ENCODE measurements around the gene SH3BGRL3. TPM values are rescaled to one million over a fixed set of nuclear protein-coding genes. Genes with fewer than 3 reads are reported as not detected.
A peak's percentile ranks its signal among the peaks of the same experiment; 100 is the strongest.

SH3BGRL3 gene
- total RNA-seq, 1 experiment from 2014 or later: 143 TPM

DNA sequence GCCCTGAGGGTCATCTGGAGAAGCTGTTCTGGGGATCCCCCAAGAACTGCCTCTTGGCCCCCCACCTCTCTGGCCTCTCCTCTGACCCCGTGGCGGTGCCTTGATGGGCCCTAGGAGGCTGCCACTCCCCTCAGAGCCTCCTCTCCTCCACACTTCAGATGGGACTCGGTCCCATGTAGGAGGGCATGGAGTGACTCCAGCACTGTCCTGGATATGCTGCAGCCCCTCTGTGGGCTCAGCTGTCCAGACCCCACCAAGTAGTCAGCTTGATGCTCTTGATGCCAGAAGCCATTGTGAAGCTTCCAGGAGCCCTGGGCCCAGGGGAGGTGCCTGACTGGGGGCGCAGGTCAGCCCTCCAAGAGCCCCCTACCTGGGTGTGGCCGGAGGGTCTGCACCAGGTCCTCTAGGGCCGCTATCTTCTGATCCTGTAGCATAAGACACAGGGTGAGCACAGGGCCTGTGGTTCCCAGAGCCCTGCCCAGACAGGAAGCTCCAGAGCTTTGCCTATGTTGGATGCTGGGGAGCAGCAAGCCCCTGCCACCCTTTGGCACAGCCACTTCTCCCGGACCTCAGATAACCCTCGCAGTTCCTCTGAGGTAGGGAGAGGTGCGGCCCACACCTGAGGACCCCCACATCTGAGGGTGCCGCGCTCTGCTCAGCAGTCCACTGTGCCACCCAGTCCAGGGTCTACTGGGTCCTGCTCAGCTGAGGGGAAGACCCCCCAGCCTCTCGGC is 17.3 kb downstream of the SH3BGRL3 start:
- Histone ChIP-seq H3K36me3 (ENCODE audit: insufficient read depth, low read length) (no peaks in the 10 kb centered on the region), H3K9me3 (ENCODE audit: low read length) (no peaks in the 10 kb centered on the region), H3K27me3 (ENCODE audit: low read length) (no peaks in the 10 kb centered on the region), H2AFZ (ENCODE audit: low read length) (no peak overlapping the region), H3K9me2 (replicated peaks; ENCODE audit: insufficient read depth, low read length) (no peaks in the 10 kb centered on the region), H3K4me2 (ENCODE audit: low read depth, low read length, poor library complexity, severe bottlenecking) (no peak overlapping the region), H3K4me3 (ENCODE audit: low read length) (no peak overlapping the region), H3K27ac (ENCODE audit: low read length) (no peak overlapping the region), H3K4me1 (ENCODE audit: low read length) (peaks cover 25% of the 10 kb centered on the region), H4K20me1 (ENCODE audit: insufficient read depth, low read depth, low read length) (no peaks in the 10 kb centered on the region), H3K9ac (ENCODE audit: low read length) (no peak overlapping the region), H3K79me2 (ENCODE audit: low read length) (no peaks in the 10 kb centered on the region)
- DNase-seq: no peak

DNA sequence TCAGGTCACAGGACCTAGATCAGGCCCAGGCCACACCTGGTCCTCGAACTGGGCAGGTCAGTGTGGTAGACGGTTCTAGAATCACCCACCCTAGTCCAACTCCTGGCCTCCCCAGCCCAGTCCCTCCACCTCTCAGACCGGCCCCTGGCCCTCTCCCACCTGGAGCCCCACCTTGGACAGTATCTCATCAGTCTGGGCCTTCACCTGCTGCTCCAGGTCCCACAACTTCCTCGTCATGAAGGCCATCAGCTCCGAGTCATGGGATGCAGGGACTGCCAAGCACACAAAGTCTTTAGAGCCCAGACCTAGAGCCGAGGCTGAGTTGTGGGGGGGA is 17.9 kb downstream of the SH3BGRL3 start:
- Histone ChIP-seq H4K20me1 (ENCODE audit: insufficient read depth, low read depth, low read length) (no peaks in the 10 kb centered on the region), H3K4me1 (ENCODE audit: low read length) (peaks cover 20% of the 10 kb centered on the region), H3K4me2 (ENCODE audit: low read depth, low read length, poor library complexity, severe bottlenecking) (no peak overlapping the region), H3K9me3 (ENCODE audit: low read length) (no peaks in the 10 kb centered on the region), H3K27me3 (ENCODE audit: low read length) (no peaks in the 10 kb centered on the region), H3K79me2 (ENCODE audit: low read length) (peaks cover 1% of the 10 kb centered on the region; the same call in 1 of the 2 replicates), H2AFZ (ENCODE audit: low read length) (no peak overlapping the region), H3K36me3 (ENCODE audit: insufficient read depth, low read length) (no peaks in the 10 kb centered on the region), H3K9me2 (replicated peaks; ENCODE audit: insufficient read depth, low read length) (no peaks in the 10 kb centered on the region), H3K27ac (ENCODE audit: low read length) (no peak overlapping the region), H3K4me3 (ENCODE audit: low read length) (no peak overlapping the region), H3K9ac (ENCODE audit: low read length) (no peak overlapping the region)
- DNase-seq: no peak

DNA sequence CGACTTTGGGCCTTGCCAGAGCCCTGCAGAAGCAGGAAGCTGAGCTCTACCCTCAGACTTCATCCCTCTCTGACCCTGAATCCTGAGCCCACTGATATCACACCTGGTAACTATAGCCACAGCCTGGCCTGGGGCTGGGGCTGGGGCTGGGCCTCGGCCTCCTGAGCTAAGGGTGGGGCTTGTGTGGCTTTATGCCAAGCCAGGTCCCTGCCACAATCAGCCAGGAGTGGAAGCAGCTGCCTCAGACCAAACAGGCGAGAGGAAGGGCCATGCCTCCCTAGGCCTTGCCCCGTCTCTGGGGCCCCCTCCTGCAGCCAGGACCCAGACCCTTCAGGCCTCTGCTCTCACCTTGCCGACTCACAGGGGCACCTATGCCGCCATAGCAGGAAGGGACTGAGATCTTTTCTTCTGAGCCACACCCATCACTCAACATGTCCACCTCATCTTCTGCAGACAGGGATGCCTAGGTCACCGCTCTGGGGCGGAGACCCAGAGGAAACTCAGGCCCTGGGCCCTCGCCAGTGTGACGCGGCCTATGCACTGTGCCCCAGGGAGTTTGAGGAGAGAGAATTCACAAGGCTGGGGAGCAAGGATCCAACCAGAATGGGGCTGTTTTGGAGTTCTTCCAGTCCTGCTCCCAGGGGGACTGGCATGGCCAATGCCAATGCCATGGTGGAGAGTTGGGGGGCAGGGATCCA is 20.8 kb downstream of the SH3BGRL3 start:
- Histone ChIP-seq H2AFZ (ENCODE audit: low read length) (no peak overlapping the region), H3K27ac (ENCODE audit: low read length) (peak overlapping the region; percentile 69; the same call in 1 of the 2 replicates), H3K4me2 (ENCODE audit: low read depth, low read length, poor library complexity, severe bottlenecking) (no peak overlapping the region), H3K4me1 (ENCODE audit: low read length) (peaks cover 27% of the 10 kb centered on the region), H3K27me3 (ENCODE audit: low read length) (no peaks in the 10 kb centered on the region), H4K20me1 (ENCODE audit: insufficient read depth, low read depth, low read length) (no peaks in the 10 kb centered on the region), H3K9me3 (ENCODE audit: low read length) (no peaks in the 10 kb centered on the region), H3K9ac (ENCODE audit: low read length) (no peak overlapping the region), H3K9me2 (replicated peaks; ENCODE audit: insufficient read depth, low read length) (no peaks in the 10 kb centered on the region), H3K36me3 (ENCODE audit: insufficient read depth, low read length) (no peaks in the 10 kb centered on the region), H3K4me3 (ENCODE audit: low read length) (no peak overlapping the region), H3K79me2 (ENCODE audit: low read length) (peaks cover 24% of the 10 kb centered on the region)
- peak; percentile 39 for DNase-seq

DNA sequence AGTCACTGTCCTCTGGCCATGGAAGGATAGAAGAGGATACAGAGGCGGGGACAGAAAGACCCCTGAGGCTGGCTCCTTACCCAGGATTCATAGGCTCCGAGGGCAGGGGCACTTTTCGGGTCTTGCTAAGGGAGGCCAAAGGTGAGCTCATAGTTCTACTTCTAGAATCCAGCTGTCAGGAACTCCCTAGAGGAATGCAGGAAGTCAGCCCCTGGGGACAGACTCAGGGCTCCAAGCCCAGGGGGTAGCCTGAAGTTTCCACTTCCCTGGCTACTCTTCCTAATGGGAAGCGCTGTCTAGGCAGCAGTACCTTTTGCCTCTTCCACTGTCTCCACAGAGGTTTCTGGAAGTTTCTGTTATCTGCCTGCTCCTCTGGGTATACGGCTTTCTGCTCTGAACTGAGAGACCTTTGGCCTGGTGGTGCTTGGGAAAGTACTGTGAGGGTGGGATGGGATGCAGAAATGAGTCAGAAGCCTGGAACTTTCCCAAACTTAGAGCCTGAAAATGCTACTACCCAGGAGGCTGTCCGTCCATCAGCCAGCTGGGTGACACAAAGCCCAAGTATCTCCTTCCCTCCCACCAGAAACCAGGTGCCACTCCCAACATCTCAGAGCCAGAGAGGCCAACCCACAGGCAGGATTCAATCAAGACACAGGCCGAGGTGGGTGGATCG is 23.0 kb downstream of the SH3BGRL3 start:
- H2AFZ ChIP-seq (ENCODE audit: low read length): no peak overlapping the region
- no peaks in the 10 kb centered on the region for H4K20me1 ChIP-seq (ENCODE audit: insufficient read depth, low read depth, low read length)
- DNase-seq: no peak
- H3K36me3 ChIP-seq (ENCODE audit: insufficient read depth, low read length): no peaks in the 10 kb centered on the region
- no peak overlapping the region for H3K27ac ChIP-seq (ENCODE audit: low read length)
- no peak overlapping the region for H3K4me2 ChIP-seq (ENCODE audit: low read depth, low read length, poor library complexity, severe bottlenecking)
- no peak overlapping the region for H3K4me3 ChIP-seq (ENCODE audit: low read length)
- peaks cover 41% of the 10 kb centered on the region for H3K4me1 ChIP-seq (ENCODE audit: low read length)
- H3K9me2 ChIP-seq (replicated peaks; ENCODE audit: insufficient read depth, low read length): no peaks in the 10 kb centered on the region
- H3K9ac ChIP-seq (ENCODE audit: low read length): no peak overlapping the region
- H3K9me3 ChIP-seq (ENCODE audit: low read length): no peaks in the 10 kb centered on the region
- no peaks in the 10 kb centered on the region for H3K27me3 ChIP-seq (ENCODE audit: low read length)
- H3K79me2 ChIP-seq (ENCODE audit: low read length): peaks cover 28% of the 10 kb centered on the region

DNA sequence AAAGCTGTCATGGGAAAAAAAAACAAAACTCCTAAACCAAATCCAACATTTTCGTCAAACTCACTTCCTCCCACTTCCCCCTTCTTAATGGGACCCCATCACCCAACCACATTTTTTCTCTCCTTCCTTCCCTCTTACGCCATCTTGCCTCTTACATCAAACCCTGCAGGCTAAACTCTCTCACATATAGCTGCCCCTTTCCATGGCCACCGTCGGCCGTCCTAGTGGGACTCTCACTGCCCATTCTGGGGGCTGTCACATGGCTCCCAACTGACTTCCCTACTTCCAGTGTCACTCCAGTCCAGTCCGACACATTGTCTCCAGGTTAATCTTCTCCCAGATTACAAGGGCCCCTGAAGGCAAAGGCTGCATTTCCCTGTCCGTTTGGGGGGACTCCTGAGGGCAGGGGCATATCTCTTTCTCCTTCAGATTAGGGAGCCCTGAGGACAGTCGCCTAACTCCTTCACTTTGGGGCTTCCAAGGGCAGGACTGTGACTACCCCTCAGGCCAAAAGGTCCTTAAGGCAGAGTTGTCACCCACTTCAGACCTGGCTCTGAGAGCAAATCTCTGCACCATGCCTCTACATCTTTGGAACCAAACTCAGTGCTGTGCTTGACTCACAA is 25.9 kb downstream of the SH3BGRL3 start:
- Histone ChIP-seq H3K9me2 (replicated peaks; ENCODE audit: insufficient read depth, low read length) (no peaks in the 10 kb centered on the region), H3K36me3 (ENCODE audit: insufficient read depth, low read length) (no peaks in the 10 kb centered on the region), H3K27ac (ENCODE audit: low read length) (peak overlapping the region; percentile 78), H3K4me3 (ENCODE audit: low read length) (peak overlapping the region; percentile 98), H3K27me3 (ENCODE audit: low read length) (no peaks in the 10 kb centered on the region), H3K9ac (ENCODE audit: low read length) (peak overlapping the region; percentile 89), H3K79me2 (ENCODE audit: low read length) (peaks cover 28% of the 10 kb centered on the region), H2AFZ (ENCODE audit: low read length) (0 out of 2 replicates have a peak overlapping the region, but pooled peaks have one; percentile 7), H4K20me1 (ENCODE audit: insufficient read depth, low read depth, low read length) (no peaks in the 10 kb centered on the region), H3K9me3 (ENCODE audit: low read length) (no peaks in the 10 kb centered on the region), H3K4me1 (ENCODE audit: low read length) (peaks cover 30% of the 10 kb centered on the region), H3K4me2 (ENCODE audit: low read depth, low read length, poor library complexity, severe bottlenecking) (peak overlapping the region; percentile 92)
- peak; percentile 82 for DNase-seq

DNA sequence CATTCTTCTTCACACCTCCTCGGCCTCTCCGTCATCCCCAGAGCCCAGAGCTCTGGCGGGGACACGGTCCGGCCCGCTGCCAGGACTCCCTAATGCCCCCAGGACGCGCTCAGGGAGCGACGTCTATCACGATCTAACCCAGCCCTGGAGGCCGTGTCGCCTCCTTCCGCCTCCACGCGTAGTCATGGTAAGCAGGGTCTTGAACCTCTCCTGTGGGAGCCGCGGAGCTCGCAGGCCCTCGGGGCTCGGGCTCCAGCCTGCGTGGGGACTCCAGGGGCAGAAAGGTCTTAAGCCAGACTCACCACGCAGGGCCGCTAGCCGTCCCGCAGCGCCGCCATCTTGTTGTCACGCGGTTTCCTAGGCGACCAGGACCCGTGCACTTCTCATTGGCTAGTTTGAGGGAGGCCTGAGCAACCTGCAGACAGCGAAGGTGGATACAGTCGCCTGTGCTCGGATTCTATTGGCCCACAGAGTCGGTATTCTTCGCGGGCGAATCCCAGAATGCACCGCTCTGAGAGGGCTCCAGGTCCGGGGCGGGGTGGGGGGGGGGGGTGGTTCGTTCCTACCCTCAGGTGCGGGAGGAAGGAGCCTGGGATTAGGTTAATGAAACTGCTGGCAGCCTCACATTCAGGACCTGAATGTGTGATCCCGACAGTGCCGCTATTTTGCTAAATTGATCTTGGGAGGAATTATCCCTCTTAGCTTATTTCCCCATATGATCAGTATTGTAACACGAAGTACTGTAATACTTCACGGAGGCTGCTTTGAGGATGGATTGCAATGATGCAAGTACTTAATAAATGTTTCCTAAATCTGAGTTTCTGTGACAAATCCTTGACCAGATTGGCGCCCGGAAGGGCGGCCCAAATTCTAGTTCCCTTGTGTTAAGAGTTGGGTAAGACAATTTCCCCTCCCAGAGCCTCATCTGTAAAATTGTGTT is 26.7 kb downstream of the SH3BGRL3 start, which contains the start of gene UBXN11:
UBXN11 (minus strand) TSS at position 347 of the 940 bp plus-strand sequence. CDS start 3,753 bp downstream, outside the sequence.
- peak within 1 kb of the TSS; percentile 98 for H3K4me3 ChIP-seq (ENCODE audit: low read length)
- H3K4me1 ChIP-seq (ENCODE audit: low read length): peaks cover 30% of the 10 kb centered on the region
- peak within 1 kb of the TSS; percentile 92 for H3K27ac ChIP-seq (ENCODE audit: low read length)
- peak within 1 kb of the TSS; percentile 89 for H3K9ac ChIP-seq (ENCODE audit: low read length)
- no peaks in the 10 kb centered on the region for H4K20me1 ChIP-seq (ENCODE audit: insufficient read depth, low read depth, low read length)
- H3K4me2 ChIP-seq (ENCODE audit: low read depth, low read length, poor library complexity, severe bottlenecking): peak within 1 kb of the TSS; percentile 92
- no peaks in the 10 kb centered on the region for H3K9me2 ChIP-seq (replicated peaks; ENCODE audit: insufficient read depth, low read length)
- peak within 1 kb of the TSS; percentile 36 for H2AFZ ChIP-seq (ENCODE audit: low read length)
- DNase-seq: peak; percentile 98
- H3K36me3 ChIP-seq (ENCODE audit: insufficient read depth, low read length): no peaks in the 10 kb centered on the region
- H3K27me3 ChIP-seq (ENCODE audit: low read length): no peaks in the 10 kb centered on the region
- peaks cover 28% of the 10 kb centered on the region for H3K79me2 ChIP-seq (ENCODE audit: low read length)
- no peaks in the 10 kb centered on the region for H3K9me3 ChIP-seq (ENCODE audit: low read length)

DNA sequence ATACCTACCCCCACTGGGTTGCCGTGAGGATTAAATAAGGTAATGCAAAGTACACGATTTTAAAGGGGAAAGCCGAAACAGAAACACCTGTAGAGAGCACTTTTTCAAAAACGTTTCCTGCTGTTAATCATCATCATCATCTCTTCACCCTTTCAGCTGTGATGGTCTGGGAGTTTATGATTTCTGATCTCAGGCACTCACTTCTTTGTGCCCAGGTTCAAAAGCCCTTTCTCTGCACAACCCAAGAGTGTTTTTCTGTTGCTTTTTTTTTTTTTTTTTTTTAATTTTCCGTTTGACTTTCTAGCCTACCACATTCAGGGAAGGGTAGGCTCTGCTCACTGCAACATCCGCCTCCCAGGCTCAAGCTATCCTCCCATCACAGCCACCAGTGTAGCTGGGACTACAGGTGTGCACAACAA is 27.5 kb downstream of the SH3BGRL3 start:
- no peaks in the 10 kb centered on the region for H3K9me2 ChIP-seq (replicated peaks; ENCODE audit: insufficient read depth, low read length)
- peak; percentile 66 for DNase-seq
- H2AFZ ChIP-seq (ENCODE audit: low read length): peak overlapping the region; percentile 24; the same call in 1 of the 2 replicates
- peaks cover 28% of the 10 kb centered on the region for H3K79me2 ChIP-seq (ENCODE audit: low read length)
- H3K4me1 ChIP-seq (ENCODE audit: low read length): peaks cover 30% of the 10 kb centered on the region
- peak overlapping the region; percentile 92 for H3K27ac ChIP-seq (ENCODE audit: low read length)
- peak overlapping the region; percentile 89 for H3K9ac ChIP-seq (ENCODE audit: low read length)
- H3K4me2 ChIP-seq (ENCODE audit: low read depth, low read length, poor library complexity, severe bottlenecking): peak overlapping the region; percentile 92
- H3K4me3 ChIP-seq (ENCODE audit: low read length): peak overlapping the region; percentile 98
- no peaks in the 10 kb centered on the region for H3K9me3 ChIP-seq (ENCODE audit: low read length)
- H4K20me1 ChIP-seq (ENCODE audit: insufficient read depth, low read depth, low read length): no peaks in the 10 kb centered on the region
- no peaks in the 10 kb centered on the region for H3K36me3 ChIP-seq (ENCODE audit: insufficient read depth, low read length)
- no peaks in the 10 kb centered on the region for H3K27me3 ChIP-seq (ENCODE audit: low read length)
